SW480 (cell line): ENCODE data around the gene NUMB.
A peak's percentile ranks its signal among the peaks of the same experiment; 100 is the strongest.
"Not testable (repeated sequence)": the region's sequence is repeated elsewhere in the genome, so short reads cannot be mapped to it uniquely, and the experiment has no call there.

Experiments
- DNase-seq: peaks from one replicate; pipeline ENCODE4 v3.0.0-alpha.2; 2016; ENCODE audit warnings: low spot score

The NUMB gene

DNA sequence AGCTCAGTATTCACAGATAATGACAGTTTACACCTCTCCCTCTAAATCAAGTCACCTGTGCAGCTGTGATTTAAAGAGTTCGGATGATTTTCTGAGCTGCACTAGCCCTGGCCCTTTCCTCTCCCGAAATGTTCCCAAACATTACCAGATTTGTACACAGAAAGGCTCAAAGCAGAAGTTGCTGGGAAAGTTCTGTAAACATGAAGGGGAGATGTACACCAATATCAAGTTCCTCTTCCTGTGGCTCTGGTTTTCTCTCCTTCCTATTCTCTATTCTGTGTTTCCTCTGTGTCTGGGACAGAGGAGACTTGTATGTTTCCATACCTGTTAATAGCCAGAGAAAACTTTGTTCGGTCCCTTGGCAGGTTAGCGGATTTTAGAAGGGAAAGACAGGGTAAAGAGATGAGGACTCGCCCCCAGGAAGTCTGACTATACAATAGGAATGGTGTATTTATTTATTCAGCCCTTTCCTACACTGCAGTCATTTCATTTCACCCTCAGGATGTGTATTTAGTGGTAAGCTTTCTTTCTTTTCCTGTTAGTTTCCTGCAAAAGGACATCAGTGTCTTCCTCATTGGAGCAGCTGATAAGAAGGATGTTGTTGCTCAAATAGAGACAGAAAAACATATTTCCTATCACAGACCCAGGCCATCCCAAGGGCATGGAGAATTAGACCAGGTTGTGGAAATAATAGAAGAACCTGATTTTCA lies 7.6 kb upstream of the NUMB start:
- no peak for DNase-seq

DNA sequence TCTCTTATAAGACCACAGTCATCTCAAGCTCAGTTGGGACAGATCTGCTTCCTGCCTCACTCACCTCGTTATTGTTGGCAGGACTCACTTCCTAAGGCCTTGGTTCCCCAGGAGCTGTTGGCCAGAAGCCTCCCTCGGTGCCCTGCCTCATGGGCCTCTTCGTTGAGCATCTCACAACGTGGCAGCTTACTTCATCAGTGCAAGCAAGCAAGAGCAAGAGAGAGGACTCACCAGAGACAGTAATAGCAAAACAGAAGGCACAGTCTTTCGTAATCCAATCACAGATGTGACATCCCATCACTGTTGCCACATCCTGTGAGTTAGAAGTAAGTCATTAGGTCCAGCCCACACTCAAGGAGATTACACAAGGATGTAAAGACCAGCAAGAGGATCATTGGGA lies 5.1 kb upstream of the NUMB start:
- peak; percentile 25 for DNase-seq

DNA sequence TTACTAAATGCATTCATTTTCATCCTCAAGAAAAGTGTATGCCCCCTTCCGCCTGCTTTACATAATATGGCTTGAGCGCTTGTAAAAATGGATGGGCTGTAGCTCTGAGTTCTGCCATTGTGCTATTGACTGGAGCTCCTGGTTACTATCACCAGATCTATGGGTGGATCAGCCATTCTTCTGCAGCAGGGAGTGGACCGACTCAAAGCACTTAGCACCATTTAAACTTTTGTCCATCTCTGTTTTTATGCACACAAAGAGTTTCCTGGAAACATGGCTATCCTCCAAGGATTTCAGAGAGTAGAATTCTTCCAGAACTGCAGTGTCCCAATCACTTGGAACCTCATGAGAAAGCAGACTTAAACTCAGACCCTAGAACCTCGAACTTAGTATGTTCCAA lies 4.5 kb upstream of the NUMB start:
- DNase-seq = no peak

DNA sequence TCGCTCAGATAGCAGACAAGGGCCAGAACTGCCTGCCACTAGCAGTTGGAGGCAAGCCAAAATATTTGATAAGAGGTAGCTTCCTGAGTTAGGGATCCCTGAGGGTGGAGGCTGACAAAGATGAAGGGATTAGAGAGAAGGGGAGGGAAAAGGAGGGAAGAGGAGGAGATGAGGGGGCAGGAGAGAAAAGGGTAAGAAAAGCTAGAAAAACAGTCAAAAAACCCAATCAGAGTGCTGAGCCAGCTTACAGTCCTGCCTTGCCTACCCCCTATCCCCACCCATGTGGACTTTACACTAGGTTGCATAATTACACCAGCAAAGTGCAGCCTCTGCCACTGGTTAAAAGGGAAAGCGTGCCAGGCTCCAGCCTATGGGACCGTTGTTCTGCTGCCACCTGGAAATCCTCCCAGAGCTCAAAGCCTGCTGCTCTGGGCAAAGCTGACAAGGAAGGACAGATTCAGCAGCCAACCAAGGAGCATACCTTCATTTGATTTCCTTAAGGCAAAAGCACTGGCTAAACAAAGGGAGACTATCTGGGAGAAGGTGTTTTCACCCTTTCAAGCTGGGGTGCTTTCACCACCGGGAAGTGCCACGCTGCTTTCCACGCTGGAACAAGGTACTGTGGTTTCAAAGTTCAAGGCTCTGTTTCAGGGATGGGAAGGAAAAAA lies 3.8 kb upstream of the NUMB start:
- peak; percentile 93 for DNase-seq

DNA sequence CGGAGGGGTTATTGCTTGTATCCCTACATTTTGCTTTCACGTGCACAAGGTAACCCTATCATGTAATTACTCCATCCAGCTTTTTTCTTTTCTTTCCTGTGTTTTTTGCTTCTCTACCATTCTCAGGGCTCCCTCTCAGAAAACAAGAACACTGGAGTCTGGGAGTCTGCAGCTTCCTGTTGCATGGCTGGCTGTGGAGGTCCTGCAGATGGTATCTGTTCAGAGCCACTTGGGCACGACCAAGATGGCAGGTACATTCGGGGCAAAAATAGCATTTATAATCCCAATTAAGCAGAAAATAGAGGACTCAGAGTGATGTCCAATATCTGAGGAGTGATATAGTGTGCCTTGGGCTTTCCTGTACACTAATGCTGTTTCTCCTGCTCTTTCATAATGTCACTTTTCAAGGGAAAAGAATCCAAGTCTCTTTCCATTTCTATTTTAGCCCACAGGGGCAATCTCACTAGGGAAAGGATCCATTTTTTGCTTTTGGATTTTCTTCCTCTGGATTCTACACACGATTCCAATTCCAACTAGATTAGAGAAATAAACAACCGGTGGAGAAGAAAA lies 3.2 kb upstream of the NUMB start:
- DNase-seq = no peak

DNA sequence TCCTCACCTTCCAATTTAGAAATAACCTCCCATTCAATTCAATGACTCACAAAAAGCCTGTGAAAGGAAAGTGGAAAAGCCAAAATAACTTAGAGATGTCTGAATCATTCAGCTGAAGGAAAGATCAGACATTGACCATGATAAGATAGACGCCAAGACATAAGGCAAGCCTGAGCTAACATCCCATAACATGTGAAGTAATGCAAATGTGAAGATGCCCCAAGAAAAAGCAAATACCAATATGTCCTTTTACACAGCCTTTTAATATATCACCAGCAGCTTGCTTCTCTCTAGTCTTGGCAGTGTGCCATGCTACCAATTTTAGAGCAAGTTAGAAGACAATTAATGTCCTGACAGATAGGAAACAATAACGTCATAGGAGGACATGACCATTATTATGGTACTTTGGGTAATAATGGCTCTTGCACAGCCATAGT lies 2.4 kb upstream of the NUMB start:
- no peak for DNase-seq

DNA sequence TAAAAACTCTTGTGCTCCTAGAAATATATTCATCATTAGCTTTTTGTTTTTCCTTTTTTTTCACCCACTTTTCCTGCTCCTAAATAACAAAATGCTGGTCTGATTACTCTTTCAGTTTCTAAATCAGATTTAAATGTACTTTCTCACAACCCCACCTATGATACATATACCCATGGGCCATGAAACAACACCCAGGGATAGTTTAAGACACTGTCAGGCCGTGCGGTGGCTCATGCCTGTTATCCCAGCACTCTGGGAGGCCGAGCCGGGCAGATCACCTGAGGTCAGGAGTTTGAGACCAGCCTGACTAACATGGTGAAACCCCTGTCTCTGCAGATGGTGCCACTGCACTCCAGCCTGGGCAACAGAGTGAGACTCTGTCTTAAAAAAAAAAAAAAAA lies 1.6 kb upstream of the NUMB start:
- no peak for DNase-seq

DNA sequence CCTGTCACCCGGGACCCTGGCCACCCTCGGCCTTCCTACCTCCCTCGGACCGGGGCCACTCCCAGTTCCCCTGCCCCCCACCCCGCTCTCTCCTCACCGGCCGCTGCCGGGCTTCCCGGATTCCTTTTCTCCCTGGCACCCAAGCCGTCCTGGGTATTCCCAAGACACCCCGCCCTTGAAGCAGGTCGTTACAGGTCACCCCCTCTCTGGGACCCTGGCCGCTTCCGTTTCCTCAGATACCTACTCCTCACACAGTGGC lies 493 bp downstream of the NUMB start:
- peak; percentile 41 for DNase-seq

DNA sequence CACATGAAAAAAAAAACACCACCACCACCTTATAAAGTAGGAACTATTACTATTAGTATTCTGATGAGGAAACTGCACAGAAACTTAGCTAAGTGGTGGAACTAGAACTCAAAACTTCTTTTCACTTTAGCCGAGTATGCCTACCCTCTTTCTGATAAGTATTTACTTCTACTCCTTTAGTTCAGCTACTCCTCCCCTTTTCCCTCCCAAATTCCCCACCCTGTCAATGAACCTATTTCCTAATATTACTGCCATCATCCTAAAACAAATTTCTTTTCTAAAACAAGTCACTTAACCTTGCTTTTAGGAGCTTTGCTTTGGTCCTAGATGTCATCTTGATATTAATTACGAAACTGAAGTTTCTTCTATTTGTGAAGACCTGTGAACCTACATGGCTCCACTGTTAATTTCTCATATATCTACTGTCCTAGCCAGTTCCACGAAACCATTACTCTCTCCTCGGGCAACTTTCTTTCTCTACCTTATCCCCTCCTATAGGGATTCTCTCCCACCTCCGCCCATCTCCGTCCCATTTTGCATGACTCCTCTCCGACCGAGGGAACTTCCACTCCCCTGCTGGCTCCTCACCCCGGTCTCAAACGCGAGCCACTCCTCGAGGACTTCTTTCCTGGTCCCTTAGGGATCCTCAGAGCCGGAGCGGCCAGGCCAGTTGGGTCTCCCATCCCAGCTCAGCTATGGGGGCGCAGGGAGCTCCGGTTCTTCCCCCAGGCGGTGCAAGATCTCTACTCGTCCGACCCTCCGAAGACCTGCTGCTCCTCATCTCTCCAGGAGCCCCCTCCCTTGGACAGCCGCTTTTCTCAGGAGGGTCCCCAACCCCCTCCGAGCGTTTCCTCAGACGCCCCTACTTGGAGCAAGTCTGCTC lies 1.1 kb downstream of the NUMB start:
- peak; percentile 74 for DNase-seq

DNA sequence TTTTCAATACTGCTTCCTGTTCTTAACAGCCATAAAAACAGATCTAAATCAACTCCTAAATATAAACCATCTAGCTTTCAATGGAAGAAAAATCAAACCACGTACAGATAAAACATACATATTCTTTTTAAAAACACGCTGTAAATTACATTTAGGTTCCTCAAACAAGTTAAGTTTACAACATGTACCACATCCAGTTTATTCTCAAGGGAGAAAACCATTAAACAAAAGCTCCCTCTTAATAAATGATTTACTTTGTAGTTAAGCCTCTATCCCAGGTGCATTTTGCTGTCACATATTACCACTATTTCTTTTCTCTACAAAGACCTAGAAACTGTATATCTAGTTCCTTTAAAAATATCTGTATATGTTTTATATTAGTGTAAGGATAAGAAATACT lies 3.1 kb downstream of the NUMB start:
- DNase-seq = no peak

DNA sequence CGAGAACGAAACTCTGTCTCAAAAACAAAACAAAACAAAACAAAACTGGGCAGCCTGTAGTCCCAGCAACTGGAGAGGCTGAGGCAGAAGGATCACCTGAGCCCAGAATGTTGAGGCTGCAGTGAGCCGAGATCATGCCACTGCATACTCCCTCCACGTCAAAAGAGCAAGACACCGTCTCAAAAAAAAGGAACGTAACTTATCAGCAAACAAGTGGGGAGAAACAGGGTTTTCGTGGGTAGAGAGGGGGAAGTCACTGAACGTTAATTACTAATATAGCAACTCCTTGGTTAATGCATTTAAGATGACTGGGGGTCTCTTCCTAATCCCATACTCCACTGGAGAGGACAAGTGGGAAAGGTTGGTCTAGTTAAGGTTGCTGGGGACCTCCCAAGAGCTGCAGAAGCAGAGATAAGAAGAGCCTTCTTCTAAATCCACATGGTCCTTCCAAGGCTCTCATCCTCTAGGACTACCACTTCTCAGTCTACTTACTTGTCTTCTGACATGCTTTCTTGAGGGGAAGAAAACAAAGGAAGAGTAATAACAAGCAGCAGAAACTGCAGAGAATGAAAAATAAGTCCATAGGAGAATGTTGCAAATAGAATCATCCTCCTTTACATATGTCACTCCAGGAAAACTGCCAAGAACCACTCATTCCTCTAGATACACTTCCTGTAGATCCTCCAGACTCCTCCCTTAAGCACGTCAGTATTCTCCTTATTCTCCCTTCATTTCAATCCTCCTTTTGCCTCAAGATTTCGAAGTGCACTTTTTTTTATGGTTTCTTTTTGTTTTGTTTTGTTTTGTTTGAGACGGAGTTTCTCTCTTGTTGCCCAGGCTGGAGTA lies 5.8 kb downstream of the NUMB start:
- no peak for DNase-seq

DNA sequence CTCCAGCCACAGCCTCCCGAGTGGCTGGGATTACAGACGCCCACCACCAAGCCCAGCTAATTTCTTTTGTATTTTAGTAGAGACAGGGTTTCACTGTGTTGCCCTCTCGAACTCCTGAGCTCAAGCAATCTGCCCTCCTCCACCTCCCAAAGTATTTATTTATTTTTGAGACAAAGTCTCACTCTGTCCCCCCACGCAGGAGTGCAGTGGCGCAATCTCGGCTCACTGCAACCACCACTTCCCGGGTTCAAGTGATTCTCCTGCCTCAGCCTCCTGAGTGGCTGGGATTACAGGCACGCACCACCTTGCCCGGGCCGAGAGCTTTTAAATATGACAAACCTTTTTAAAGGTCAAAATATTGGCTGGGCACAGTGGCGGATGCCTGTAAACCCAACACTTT lies 14.6 kb downstream of the NUMB start:
- no peak for DNase-seq

DNA sequence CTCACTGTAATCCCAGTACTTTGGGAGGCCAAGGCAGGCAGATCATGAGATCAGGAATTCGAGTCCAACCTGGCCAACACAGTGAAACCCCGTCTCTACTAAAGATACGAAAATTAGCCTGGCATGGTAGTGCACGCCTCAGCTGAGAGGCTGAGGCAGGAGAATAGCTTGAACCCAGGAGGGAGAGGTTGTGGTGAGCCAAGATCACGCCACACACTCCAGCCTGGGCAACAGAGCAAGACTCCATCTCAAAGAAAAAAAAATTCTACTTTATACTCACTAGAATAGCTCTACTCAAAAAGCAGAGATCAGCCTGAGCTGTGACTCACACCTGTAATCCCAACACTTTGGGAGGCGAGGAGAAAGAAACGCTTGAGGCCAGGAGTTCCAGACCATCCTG lies 17.1 kb downstream of the NUMB start:
- no peak for DNase-seq

DNA sequence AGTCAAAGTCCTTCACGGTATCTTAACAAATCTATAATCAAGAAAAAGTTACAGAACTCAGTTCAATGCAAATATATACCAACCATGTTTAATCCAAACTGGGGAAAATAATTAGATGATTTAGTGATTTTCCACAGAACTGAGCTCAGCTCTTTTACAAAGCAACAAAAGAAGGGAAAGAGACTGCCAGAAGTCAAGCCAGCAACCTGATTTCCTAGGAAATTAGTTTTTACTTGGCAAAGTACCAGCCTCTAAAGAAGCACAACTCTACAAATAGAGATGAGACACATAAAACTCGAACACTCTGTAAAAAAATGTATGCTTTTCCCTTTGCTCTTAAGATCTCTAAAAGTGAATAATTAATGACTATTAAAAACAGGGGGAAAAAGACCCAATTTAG lies 19.4 kb downstream of the NUMB start:
- DNase-seq = no peak

DNA sequence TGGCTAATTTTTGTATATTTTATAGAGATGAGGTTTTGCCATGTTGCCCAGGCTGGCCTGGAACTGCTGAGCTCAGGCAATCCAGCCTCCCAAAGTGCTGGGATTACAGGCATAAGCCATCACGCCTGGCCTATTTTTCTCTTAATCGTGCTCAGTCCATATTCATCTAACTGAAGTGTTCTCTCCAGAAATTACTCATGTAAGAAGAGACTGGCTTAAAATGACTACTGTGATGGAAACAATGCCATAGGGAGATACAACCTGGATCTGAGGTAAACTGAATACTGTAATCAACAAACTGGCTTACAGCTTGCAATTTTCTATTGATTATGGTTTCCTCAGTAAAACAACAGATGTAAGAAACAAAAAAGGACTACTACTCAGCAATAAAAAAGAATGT lies 21.1 kb downstream of the NUMB start:
- no peak for DNase-seq

DNA sequence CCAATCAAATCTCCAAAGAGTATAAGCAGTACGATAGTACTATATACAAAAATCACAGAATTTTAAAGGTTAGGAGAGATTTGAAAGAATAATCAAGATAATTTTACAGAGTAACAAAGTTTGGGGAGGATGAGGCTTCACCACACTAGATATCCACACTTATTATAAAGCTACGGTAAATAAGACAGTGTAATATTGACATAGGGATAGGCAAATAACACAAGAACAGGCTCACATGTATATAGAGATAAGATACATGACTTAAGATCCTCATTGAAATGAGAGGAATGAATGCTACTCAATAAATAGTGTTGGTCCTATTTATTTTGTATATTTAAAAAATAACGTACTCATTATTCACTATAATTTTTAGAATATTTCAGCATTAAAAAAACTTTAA lies 26.2 kb downstream of the NUMB start:
- no peak for DNase-seq

DNA sequence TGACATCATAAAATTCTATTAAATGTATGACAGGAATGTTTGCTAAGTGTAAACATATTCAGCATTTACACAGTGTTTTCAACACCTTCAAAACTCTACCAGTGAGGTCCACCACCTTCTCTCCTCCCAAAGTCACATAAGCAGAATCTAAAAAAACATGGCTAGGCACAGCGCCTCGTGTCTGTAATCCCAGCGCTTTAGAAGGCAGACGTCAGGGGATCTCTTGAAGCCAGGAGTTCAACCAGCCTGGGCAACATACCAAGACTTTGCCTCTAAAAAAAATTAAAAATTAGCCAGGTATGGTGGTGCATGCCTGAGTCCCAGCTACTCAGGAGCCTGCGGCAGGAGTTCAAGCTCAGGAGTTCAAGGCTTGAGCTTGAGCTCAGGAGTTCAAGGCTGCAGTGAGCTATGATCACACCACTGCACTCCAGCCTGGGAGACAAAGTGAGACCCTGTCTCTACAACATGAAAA lies 30.0 kb downstream of the NUMB start:
- DNase-seq = no peak

DNA sequence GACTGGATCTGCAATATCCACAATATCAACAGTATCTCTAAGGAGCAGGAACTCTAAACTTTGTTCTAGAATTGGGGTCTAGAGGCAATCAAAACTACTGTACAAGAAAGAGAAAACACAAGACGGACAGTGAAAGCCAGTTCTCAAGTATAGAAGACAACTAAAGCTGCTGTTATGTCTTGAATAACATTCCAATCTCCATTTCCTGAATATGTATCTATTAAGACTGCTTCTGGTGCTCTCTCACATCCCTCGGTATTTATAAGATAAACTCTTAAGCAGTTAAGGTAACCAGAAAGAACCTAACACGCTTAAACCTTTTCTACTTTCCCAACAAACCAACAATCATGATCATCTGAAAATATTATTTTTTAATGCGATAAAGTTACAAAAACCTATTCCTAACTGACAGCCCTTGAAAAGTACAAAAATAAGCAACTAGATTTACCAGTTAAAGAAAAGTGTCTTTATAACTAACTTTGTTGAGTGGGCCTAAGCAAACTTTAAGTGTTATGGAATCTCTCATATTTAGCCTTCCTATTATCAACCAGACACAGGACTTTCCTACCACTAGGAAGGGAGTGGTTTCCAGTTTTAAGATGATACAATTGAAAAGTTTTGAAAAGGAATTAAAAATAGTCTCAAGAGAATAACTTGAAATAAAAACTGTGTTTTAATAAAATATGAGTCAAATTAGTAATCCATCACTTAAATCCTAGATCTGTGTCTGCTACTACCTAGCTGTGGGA lies 30.7 kb downstream of the NUMB start:
- no peak for DNase-seq

DNA sequence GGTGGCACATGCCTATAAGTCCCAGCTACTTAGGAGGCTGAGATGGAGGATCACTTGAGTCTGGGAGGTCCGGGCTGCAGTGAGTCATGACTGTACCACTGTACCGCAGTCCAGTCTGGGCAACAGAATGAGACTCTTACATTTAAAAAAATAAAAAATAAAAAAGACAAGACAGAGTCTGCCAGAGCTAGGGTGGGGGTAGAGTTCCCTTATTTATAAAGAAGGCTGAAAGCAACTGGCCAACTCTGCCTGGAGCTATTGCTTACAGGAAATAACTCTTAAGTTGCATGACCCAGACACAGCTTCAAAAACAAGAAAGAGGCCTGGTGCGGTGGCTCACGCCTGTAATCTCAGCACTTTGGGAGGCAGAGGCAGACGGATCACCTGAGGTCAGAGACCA lies 31.5 kb downstream of the NUMB start:
- DNase-seq = no peak

DNA sequence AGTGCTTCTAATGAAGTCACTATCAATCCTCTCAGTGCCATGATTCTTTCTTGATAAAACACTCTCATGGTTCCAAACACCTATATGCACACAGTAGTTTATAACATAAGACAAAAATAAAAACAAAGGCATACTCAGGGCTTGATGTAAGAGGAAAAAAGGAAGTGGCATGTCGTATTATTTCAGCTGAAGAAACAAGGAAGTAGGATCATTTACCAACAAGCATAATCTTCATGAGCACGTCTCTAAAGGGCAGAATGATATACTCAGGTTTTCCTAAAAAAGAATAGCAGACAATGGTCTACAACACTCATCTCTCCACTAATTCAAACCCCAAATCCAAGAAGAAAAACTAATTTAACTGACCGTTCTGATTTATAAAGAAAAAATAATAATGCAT lies 33.9 kb downstream of the NUMB start:
- no peak for DNase-seq

DNA sequence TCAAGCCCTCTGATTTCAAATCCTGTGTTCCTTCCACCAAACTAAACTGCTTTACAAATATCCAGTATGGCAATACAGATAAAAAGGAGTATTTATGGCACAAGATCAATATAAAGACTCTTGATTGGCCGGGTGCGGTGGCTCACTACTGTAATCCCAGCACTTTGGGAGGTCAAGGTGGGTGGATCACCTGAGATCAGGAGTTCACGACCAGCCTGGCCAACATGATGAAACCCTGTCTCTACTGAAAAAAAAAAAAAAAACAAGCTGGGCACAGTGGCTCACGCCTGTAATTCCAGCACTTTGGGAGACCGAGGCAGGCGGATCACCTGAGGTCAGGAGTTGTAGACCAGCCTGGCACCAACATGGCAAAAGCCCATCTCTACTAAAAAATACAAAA lies 35.3 kb downstream of the NUMB start:
- DNase-seq = not testable (repeated sequence)
